Left hindlimb (tissue), 1 donor: ENCODE data around the gene MRPL46.
"Not testable (repeated sequence)": the region's sequence is repeated elsewhere in the genome, so short reads cannot be mapped to it uniquely, and the experiment has no call there.

Experiments used
- DNase-seq: peaks from one replicate; pipeline ENCODE4 v3.0.0-alpha.2; 2018

The MRPL46 gene

DNA sequence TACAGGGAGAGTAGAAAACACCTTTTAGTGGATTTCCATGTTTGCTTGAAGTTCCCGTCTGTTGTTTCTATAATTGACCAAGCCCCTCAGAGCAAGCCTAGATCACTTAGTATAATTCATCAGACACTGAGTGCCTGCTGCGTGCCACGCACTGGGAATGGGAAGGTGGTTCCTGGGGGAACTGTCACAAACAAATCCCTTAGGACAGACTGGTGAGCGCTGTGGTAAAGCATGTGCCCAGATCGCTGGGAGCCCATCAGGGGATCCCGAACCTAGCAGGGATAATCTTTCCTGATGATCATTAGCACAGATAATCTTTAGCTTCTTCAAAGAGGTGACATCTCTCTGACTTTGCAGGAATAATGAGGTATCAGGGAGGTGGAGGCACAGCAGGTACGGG, 9.9 kb upstream of the MRPL46 start:
- no peak for DNase-seq

DNA sequence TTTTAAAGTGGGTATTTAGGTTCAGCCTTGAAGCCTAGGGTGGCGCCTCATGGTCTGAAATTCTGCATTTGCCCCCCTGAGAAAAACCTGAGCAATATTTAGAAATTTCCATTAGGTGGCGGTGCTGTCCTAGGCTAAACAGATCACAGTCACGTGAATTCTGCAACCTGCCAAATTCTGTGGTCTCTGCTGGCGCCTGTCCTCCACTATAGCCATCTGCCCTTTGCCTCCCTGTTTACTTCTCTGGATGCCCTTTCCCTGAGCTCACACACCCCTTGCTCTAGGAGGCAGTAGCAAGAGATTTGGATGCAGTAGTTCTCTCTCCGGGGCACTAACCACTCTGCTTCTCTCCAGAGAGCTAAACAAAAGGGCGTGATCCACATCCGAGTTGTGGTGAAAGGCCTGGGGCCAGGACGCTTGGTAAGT, 9.5 kb upstream of the MRPL46 start:
- DNase-seq: no peak

DNA sequence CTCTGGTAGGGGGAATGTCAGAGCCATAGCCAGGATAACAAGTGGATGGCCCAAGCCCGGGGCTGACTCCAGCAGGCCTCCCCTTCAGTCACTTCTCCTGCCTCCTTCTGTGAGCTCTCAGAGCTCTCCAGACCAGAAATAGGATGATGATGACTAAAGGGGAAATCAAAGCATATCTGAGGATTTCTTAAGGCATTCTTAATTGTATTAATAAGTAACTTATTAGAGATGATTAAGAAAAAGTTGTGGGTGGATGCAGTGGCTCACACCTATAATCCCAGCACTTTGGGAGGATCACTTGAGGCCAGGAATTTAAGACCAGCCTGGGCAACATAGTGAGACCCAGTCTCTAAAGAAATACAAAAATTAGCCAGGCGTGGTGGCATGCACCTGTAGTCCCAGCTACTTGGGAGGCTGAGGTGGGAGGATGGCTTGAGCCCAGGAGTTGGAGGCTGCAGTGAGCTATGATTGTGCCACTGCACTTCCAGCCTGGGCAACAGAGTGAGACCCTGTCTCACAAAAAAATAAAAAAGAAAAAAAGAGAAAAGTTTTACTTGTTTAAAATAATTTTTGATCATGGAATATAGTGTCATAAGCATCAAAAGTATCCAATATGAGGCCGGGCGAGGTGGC, 6.6 kb upstream of the MRPL46 start:
- DNase-seq: not testable (repeated sequence)

DNA sequence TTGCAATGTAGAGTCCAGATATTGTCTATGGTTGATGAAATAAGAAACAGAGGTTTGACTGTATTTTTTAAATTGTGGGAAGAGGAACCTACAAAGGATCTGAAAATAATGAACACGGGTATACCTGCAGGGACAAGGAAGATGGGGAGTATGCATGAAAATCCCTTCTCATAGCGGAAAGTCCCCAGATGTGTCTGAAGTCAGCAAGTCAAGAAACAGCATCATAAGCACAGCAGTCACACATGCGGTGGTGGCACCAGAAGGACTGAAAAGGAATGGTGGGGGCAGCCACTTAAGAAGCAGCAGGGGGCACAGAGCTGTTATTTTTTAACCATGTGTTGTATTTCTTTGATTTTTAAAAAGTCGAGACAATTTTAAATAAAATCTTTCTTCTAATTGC, 5.0 kb upstream of the MRPL46 start:
- no peak for DNase-seq

DNA sequence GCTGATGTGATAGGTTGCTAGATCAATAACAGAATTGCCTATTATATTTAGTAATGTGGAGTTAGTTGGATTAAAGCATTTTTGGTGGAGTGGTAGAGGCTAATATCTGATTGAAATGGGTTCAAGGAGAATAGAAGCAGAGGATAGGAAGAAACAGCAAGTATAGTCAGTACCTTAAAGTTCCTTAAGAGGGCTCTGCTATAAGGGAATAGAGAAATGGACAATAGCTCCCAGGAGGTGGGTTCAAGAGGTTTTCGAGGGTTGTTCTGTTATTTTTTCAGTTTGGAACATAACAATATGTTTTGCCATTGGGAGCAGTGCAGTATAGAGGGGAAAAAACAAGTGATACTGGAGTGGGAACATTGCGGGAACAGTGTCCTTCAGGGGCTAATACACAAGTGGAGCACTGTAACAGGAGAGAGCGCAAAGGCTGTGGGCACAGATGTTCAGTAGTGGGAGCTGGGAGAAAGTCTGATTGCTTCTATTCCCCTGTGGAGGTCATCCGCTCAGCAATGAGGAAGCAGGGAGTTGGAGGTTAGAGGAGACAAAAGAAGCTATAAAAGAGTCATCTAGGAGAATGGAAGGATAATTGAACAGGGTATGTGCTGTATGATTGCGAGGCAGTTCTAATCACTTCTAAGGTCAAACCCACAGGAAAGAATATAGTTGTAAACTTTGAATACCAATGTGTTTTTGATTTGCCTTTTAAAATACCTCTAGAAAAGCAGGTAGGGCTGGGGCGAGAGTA, 3.6 kb upstream of the MRPL46 start:
- DNase-seq: no peak

DNA sequence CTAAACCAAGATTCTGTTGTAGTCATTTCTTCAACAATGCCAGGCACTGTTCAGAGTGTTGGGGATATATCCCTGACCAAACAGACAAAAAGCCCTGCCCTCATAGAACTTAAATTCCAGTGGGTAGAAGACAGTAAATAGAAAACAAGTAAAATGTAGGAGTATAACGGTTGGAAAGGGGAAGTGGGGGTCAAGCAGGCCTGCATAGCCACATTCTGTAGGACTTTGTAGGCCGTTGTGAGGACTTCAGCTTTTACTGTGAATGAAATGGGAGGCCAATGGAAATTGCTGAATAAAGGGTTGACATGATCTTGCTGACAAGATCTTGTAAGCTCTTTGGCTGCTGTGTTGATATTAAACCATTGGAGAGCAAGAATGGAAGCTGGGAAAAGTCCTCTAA, 2.1 kb upstream of the MRPL46 start:
- no peak for DNase-seq

DNA sequence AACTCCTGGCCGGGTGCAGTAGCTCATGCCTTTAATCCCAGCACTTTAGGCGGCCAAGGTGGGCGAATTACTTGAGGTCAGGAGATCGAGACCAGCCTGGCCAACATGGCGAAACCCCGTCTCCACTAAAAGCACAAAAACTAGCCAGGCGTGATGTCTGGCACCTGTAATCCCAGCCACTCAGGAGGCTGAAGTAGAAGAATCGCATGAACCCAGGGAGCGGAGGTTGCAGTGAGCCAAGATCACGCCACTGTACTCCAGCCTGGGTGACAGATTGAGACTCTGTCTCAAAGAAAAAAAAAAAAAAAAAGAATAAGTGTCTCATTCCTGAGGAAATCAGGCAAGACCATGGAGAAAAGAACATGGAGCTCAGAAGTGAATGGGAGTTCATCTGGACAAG, 1.5 kb upstream of the MRPL46 start:
- not testable (repeated sequence) for DNase-seq

DNA sequence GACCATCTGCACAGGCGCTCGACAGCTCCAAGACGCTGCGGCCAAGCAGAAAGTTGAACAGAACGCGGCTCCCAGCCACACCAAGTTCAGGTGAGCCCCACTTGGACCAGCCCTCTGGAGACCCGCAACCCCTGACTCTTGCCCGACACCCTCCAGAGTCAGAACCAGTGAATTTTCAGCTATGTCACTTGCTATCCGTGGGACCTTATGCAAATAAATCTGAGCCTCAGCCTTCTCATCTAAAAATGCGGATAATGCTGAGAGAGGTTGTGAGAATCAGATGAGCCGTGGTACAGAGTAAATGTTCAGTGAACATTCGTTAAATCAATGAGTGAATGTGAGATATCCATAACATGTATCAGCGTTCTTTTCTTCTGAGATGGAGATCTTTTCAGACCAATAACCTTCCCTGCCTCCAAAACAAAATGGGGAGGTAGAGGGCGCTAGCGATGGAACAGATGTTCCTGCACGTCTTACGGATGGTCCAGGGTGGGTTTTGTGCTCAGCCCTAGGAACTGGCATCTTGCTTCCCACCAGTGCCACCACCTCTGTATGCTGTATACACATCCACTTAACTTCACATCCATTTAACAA, 844 bp upstream of the MRPL46 start:
- DNase-seq: no peak

DNA sequence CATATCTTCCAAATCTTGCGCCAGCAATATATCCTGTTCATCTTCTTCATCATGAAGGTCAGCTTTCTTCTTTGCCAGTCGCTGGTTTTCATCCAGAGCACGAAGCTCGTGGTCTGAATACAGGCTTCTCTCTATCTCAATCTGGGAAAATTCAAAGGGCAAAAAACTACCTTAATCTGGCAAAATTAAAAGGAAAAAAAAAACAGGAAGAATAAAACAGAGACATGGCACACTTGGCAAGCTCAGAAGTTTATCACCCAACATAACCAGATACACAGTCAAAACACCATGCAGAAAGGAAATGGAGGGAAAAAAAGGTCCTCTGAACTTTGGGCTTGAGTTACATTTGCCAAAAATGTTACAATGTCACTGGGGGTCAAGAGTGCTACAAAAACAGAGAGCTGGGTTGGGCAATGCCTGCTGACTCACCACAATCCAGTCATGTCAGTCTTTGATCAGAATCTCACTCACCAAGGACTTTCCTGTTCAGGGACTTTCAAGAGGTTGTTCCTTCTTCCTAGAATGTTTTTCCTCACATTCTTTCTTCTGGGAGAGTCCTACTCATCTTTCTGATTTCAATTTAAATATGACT, 1.5 kb downstream of the MRPL46 start:
- no peak for DNase-seq

DNA sequence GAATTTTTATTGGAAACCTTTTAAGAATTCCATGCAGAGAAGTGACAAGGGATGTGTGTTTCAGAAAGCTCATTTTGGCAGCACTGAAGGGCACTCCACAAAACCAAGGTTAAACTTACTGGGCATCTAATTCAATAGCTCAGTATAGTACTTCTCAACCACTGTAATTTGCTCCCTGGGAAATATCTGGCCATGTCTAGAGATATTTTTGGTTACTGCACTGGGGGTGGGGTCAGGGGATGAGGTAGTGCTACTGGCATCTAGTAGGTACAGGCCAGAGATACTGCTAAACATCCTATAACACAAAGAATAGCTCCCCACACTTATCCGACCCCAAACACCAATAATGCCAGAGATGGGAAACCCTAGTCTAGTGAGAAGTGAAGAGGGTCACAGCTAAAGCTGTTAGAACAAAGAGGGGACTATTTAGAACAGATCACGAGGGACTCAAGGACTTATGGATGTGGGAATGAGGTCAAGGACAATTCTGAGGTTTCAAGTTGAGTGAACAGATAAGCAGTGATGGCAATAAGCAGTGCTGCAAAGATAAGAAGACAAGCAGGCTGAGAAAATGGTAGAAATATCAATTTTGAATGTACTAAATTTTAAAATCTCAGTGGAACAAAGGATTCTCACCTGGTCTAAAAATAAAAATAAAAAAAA, 3.2 kb downstream of the MRPL46 start:
- DNase-seq: no peak

DNA sequence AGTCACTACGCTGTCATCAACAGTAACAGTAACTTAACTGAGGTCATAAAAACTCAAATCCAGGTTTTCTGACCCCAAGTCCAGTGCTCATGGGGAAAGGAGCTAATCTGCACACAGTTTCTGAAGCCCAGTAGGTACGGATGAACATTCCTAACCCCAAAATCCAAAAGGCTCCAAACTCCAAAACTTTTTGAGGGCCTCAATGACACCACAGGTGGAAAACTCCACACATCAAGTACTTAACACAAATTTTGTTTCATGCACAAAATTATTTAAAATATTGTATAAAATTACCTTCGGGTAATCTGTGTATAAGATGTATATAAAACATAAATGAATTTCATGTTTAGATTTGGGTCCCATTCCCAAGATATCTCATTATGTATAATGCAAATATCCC, 10.5 kb downstream of the MRPL46 start:
- DNase-seq: no peak

DNA sequence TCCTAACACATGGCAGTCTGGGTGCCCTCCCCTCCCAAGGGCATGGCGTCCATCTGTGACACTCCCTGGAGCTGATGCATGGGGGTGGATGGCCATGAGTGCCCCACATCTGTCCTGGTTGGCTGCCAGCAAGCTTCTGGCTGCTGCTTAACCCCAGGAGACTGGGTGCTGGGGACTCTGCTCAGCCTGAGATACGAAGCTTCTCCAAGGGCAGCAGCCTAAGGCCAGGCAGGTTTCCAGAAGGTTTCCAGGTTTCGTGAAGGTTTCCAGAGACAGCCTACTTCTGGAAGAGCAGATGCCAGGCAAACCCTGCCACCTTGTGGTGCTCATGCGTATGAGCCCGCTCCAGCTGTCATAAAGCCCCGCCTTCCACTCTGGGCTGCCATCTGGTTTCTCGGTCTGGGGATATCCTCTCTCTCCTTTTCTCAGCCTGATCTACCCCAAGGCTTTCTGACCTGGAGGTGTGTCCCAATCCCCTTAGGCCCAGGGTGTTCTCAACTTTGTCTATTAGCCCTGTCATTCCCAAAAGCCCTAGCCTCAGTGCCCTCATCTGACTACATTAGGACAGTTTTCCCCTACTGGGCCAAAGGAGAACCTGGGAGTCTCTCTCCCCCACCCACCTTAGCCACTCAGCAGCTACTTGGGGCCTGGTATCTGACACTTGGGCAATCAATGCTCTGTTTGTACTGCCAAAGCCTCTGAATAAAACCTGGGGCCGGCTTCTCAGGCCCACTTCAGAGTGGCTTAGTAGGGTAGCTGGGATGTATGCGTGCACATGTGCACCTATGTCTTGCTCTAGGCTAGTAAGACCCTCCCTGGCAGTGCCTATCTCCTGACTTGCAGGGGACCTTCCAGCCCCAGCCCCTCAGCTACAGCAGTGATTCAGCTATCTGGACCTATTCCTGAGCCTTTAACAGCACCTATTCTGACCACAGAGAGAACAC, 12.0 kb downstream of the MRPL46 start:
- peak; percentile 69 for DNase-seq

DNA sequence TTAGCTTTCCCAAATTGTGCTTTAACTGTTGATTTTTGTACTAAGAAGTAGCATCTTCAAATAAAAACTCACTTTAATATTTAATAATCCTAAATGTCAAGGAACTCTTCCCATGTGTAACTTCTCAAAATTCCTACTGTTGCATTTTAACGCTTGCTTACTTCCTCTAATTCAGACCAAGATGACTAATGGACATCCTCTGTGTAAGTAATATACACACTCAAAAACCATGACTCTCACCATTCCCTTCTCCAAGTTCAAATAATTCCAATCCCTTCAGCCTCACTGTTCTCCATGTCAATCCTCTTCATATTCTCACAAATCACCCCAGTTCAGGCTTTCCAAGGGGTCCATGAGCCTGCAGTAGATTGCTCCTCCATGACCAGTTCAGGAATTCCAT, 13.0 kb downstream of the MRPL46 start:
- DNase-seq: no peak

DNA sequence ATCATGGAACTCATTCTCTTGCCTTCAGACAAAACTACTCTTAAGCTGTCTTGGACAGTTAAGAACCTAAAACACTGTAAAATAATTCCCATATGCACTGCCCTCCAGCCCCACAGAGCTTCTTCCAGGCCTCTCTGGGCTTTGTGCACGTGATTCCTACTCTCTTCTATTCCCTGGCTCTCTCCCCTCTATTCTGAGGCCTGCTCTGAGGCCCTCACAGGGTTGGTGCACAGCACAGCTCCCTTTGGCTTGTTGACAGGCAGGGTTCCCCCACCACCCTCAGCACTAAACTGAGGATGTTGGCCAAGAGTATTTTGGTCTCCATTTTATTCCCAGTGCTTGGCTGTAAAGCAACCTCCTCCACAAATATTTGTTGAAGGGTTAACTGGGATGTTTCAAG, 13.5 kb downstream of the MRPL46 start:
- DNase-seq: no peak

DNA sequence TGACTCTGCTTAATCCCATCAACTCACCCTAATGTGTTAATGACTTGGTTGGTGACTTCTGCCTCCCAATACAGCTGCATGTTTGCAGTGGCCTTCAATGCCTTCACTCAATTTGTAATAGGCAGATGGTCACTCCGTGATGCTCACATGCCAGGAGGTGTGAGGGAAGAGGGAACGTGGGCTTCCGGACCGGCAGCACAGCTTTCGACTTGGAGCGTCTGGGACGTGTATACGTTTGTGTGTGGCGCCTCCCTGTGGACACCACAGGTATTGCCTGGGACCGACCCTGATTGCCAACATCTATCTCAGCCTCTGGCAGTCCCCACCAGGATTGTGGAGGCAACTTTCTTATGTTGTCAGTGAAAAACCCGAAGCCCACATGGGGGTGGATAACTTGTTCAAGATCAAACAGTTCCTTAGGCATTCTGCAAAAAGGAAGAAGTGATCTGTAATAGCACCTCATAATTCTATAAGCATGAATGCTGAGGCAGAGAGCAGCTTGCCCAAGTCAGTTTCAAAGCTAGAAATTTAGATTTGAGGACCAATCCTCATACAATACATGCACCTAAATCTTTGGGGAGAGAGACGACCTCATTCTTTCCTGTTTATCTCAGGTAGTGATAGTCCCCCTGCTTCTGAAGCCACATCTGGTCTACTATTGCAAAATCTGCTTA, 16.9 kb downstream of the MRPL46 start:
- DNase-seq: peak; percentile 60

DNA sequence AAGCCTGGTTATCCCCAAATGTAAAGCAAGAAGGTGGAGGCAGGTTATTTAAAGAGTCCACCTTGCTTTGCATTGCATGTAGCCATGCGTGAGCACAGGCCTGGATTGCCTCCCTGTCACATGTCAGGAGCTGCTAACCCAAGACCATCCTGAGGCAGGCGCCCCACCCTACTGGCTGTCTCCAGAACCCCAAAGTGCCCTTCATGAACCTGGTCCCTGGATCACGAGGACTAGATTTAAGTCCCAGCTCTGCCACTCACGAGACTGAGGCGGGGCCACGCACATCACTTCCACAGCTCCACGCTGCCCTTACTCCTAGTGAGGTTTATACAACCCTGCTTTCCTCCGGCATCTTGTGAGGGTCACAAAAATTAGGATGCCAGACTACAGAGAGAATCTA, 17.6 kb downstream of the MRPL46 start:
- no peak for DNase-seq

DNA sequence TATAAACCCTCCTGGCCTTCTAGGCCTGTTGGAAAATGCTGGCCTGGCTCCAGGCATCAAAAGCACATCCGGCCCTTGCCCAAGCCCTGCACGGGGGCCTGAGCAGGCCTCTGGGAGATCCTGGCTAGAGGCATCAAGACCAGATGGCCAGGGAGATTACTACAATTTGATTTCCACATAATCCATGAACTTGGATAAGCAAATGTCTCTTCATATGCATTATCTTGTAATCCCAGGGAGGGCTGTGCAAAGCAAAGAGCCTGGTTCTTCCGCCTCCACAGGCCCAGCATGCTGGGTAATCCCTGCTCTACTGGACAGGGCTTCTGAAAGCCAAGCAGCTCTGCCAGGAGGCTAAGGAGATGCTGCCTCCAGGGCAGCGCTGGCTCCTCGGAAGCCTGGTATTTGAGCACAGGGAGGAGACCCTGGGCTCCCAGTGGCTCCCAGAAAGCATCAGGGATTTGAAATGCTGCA, 18.2 kb downstream of the MRPL46 start:
- no peak for DNase-seq

DNA sequence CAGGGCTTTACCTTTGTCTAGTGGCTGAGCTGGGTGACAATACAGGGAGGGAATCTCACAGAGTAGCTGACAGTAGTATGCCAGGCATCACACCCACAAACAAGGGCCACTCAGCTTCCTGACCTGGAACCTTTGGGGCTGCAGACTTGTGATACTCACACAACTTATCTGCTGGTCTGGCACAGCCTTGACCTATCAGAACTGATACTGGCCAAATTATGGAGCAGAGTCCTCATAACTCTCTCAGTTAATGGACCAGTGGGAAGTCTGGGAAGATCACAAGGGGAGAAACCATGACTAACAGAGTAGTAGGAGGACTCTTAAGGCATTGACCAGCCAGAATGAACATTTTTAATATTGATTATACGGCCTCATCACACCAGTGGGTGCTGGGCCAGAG, 19.4 kb downstream of the MRPL46 start:
- DNase-seq: no peak

DNA sequence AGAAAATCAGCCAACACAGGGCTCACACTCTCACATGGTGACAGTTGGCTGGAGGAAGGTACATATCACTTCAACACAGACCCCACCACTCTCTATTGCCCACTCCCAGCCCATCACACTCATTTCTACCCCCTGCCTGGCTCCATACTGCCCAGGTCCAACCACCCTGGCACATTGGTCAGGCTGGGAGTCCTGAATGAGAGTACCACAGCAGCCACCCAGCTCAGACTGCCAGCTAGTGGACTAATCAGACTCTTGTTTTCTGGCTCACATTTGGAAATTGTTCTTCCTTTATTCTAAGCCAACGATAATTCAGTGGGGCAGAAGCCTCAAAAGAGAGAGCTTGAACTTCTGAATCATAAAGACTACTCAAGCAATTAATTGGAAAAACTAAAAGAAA, 20.0 kb downstream of the MRPL46 start:
- DNase-seq: no peak

DNA sequence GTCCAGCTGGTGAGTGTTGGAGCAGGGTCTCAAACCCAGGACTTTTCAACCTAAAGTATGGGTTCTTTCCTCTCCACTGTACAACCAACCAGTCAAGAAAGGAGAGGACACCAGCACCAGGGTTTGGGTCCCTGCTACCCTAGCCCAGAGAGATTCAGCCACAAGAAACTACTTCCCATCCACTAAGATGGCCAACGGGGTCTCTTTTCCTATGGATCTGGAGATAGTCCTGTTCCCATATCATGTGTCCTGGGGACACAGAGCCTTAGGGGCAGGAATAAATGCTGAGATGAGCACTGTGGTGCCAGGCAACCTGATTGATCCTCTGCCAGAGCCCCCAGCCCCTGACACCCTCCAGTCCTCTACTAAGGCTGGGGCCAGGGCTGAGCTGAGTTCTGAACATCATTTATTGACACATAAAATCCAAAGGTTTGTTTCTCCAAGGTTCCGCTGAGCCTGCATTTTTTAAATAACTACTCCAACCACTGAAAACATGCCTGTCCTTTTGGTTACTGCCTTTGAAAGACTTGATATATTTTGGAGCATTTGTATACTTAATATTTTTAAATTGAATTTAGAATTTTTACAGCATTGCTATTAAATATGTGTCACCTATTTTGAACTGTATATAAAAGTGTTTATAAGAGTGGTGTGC, 26.0 kb downstream of the MRPL46 start:
- no peak for DNase-seq

DNA sequence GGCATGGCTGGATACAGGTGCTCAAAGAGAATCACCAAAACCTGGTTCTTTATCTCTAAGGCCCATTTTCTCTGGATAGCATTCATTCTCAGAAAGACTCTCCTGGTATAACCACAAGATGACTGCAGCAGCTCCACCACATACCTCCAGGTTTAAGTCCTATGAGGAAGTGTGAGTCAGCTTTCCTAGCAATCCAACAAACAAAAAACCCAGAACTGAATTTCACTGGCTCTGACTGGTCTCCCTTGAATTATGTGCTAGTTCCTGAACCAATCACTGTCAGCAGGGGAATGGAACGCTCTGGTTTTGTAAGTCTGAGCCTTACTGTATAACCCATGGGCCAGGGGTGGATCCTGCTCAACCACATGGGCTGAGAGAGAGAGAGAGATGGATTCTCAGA, 27.2 kb downstream of the MRPL46 start:
- no peak for DNase-seq
